GM12878 (cell line): ENCODE data around the gene PHACTR1. TPM values are rescaled to one million over a fixed set of nuclear protein-coding genes. Genes with fewer than 3 reads are reported as not detected.

Experiments
- ASH2L ChIP-seq: fragments of 300-600, 200-600 bp; sonication (generic); IDR thresholded peaks from 2 replicates; pipeline ENCODE4 v1.6.1; 2017; ENCODE audit warnings: low read depth, mild to moderate bottlenecking, borderline replicate concordance
- BCL11A ChIP-seq: IDR thresholded peaks from 2 replicates; pipeline ENCODE4 v1.6.1; 2011; ENCODE audit warnings: low read depth, low read length
- CREM ChIP-seq: IDR thresholded peaks from 2 replicates; pipeline ENCODE4 v1.6.1; 2014; ENCODE audit warnings: antibody characterized with exemption, low read depth
- ESRRA ChIP-seq: IDR thresholded peaks from 2 replicates; pipeline ENCODE4 v1.6.1; 2012; ENCODE audit warnings: mild to moderate bottlenecking, low read length, improper control_type of control experiment
- GABPA ChIP-seq: IDR thresholded peaks from 2 replicates; pipeline ENCODE4 v1.6.1; 2014; ENCODE audit warnings: antibody characterized with exemption, low read depth, mild to moderate bottlenecking, inconsistent platforms
- JUNB ChIP-seq: IDR thresholded peaks from 2 replicates; pipeline ENCODE4 v1.6.1; 2016; ENCODE audit warnings: antibody characterized with exemption, mild to moderate bottlenecking
- MLLT1 ChIP-seq: fragments of 450-650 bp; IDR thresholded peaks from 2 replicates; pipeline ENCODE4 v1.6.1; 2016; ENCODE audit warnings: mild to moderate bottlenecking
- NKRF ChIP-seq: fragments of 450-650 bp; conservative IDR thresholded peaks from 2 replicates; pipeline ENCODE4 v1.6.1; 2017; ENCODE audit warnings: mild to moderate bottlenecking, moderate library complexity
- NR2C1 ChIP-seq: fragments of 450-650 bp; IDR thresholded peaks from 2 replicates; pipeline ENCODE4 v1.6.1; 2017; ENCODE audit warnings: antibody characterized with exemption, mild to moderate bottlenecking, moderate library complexity
- NR2F1 ChIP-seq: fragments of 450-650 bp; conservative IDR thresholded peaks from 2 replicates; pipeline ENCODE4 v1.6.1; 2017; ENCODE audit warnings: mild to moderate bottlenecking
- NRF1 ChIP-seq: conservative IDR thresholded peaks from 2 replicates; pipeline ENCODE4 v1.6.1; 2011; ENCODE audit warnings: mild to moderate bottlenecking, low read depth, low read length, improper control_type of control experiment
- RAD21 ChIP-seq: IDR thresholded peaks from 2 replicates; pipeline ENCODE4 v1.6.1; 2011; ENCODE audit warnings: mild to moderate bottlenecking, low read depth, low read length, moderate library complexity; ENCODE audit not compliant: insufficient read depth
- RCOR1 ChIP-seq: conservative IDR thresholded peaks from 2 replicates; pipeline ENCODE4 v1.6.1; 2012; ENCODE audit warnings: low read depth, low read length, improper control_type of control experiment
- TARDBP ChIP-seq: IDR thresholded peaks from 2 replicates; pipeline ENCODE4 v1.6.1; 2016; ENCODE audit warnings: borderline replicate concordance
- ZNF592 ChIP-seq: fragments of 450-650 bp; IDR thresholded peaks from 2 replicates; pipeline ENCODE4 v1.6.1; 2017; ENCODE audit warnings: mild to moderate bottlenecking, moderate library complexity
- ZNF622 ChIP-seq: fragments of 450-650 bp; IDR thresholded peaks from 2 replicates; pipeline ENCODE4 v1.6.1; 2017; ENCODE audit warnings: mild to moderate bottlenecking, inconsistent platforms
- polyA plus RNA-seq, 11 experiments: library from polyadenylated mRNA; depleted of rRNA in 4 of 11; unstranded in 6 of 11; stranded (reverse) in 5 of 11; fragments of >200 nt; fragmentation: Nextera tagmentation in 4 of 11; fragmentation: Illumina TruSeq in 1 of 11; extraction: Ambion mirVana in 4 of 11; extraction: Trizol in 1 of 11; gene quantifications; 1 replicate in 1 of 11; 2 replicates in 10 of 11; pipeline versions ENCODE4 v1.2.1 to v1.2.3, GENCODE V29; 2011 to 2016; ENCODE audit warnings: inconsistent platforms in 2 of 11, missing spikeins in 2 of 11, low read depth in 1 of 11
- total RNA-seq, 4 experiments: library from RNA; depleted of rRNA in 3 of 4; stranded (reverse); fragments of >200 nt in 3 of 4; fragmentation: Illumina TruSeq in 1 of 4; extraction: Trizol in 1 of 4; gene quantifications; 2 replicates each; pipeline versions ENCODE4 v1.2.1 to v1.2.3, GENCODE V29; 2013 to 2021

PHACTR1 gene
- total and polyA plus RNA-seq, 10 of the 15 experiments (the other 5 are each of a cell fraction or from before 2014, with no cell fraction given), result 34.2 to 94.6 (median 62.3) TPM

GRCh38 chr6:13229205-13230085 lies 512.9 kb downstream of the PHACTR1 start (continued):
- TF ChIP-seq ZNF622, result no peak
- peak; percentile 28; the same call in 1 of the 2 replicates for TF ChIP-seq GABPA
- TF ChIP-seq RCOR1, result peak; percentile 43; the same call in 1 of the 2 replicates
- TF ChIP-seq BCL11A, result 0 out of 2 replicates have a peak, but pooled peaks have one; percentile 8
- TF ChIP-seq NRF1, result no peak
- TF ChIP-seq JUNB, result peak; percentile 68
- TF ChIP-seq ESRRA, result no peak
- no peak for TF ChIP-seq NR2C1
- no peak for TF ChIP-seq ZNF592
- TF ChIP-seq TARDBP, result peak; percentile 21; the same call in 1 of the 2 replicates
- TF ChIP-seq ASH2L, result no peak
- TF ChIP-seq NR2F1, result peak; percentile 91
- TF ChIP-seq CREM, result peak; percentile 57; the same call in 1 of the 2 replicates
- peak; percentile 29; the same call in 1 of the 2 replicates for TF ChIP-seq NKRF
- peak; percentile 46; the same call in 1 of the 2 replicates for TF ChIP-seq MLLT1
- peak; percentile 85 for TF ChIP-seq RAD21
